ENCODE results near the gene NEDD9.

NEDD9 gene

GRCh38 chr6:11214901-11215300 is 17.6 kb downstream of the NEDD9 start:
- no peak for TF ChIP-seq MAX (IDR thresholded peaks at IDR 0.05)
- no peak for TF ChIP-seq FOXM1 (IDR thresholded peaks at IDR 0.05; ENCODE audit: borderline replicate concordance, low read depth)
- no peak for TF ChIP-seq TEAD4 (IDR thresholded peaks at IDR 0.05)
- TF ChIP-seq RAD21 (IDR thresholded peaks at IDR 0.05; ENCODE audit: low read depth) = no peak
- TF ChIP-seq USF1 (IDR thresholded peaks at IDR 0.05) = no peak
- no peak for TF ChIP-seq NFIC (IDR thresholded peaks at IDR 0.05)
- no peak for TF ChIP-seq EGR1 (IDR thresholded peaks at IDR 0.05)
- TF ChIP-seq TAF1 (IDR thresholded peaks at IDR 0.05; ENCODE audit: low read depth) = no peak
- TF ChIP-seq CREB1 (IDR thresholded peaks at IDR 0.05; ENCODE audit: low read depth) = no peak
- no peak for TF ChIP-seq ZBTB7A (IDR thresholded peaks at IDR 0.05; ENCODE audit: low read depth)
- TF ChIP-seq EP300 (IDR thresholded peaks at IDR 0.05; ENCODE audit: borderline replicate concordance) = no peak

GRCh38 chr6:11214084-11214833 is 18.2 kb downstream of the NEDD9 start:
- TF ChIP-seq EP300 (IDR thresholded peaks at IDR 0.05; ENCODE audit: borderline replicate concordance) (no peak), TEAD4 (IDR thresholded peaks at IDR 0.05) (no peak), REST (IDR thresholded peaks at IDR 0.05; ENCODE audit: low read depth) (no peak), YY1 (IDR thresholded peaks at IDR 0.05; ENCODE audit: low read depth) (no peak), NFIC (IDR thresholded peaks at IDR 0.05) (no peak), ZBTB7A (IDR thresholded peaks at IDR 0.05; ENCODE audit: low read depth) (no peak), USF1 (IDR thresholded peaks at IDR 0.05) (no peak), TCF12 (IDR thresholded peaks at IDR 0.05; ENCODE audit: low read depth) (no peak), FOXM1 (IDR thresholded peaks at IDR 0.05; ENCODE audit: borderline replicate concordance, low read depth) (no peak), RAD21 (IDR thresholded peaks at IDR 0.05; ENCODE audit: low read depth) (no peak), MAX (IDR thresholded peaks at IDR 0.05) (no peak), EGR1 (IDR thresholded peaks at IDR 0.05) (no peak), CEBPB (IDR thresholded peaks at IDR 0.05) (no peak), TAF1 (IDR thresholded peaks at IDR 0.05; ENCODE audit: low read depth) (no peak), CREB1 (IDR thresholded peaks at IDR 0.05; ENCODE audit: low read depth) (no peak)

GRCh38 chr6:11213422-11214021 is 18.9 kb downstream of the NEDD9 start:
- TF ChIP-seq MAX (IDR thresholded peaks at IDR 0.05) (no peak), EP300 (IDR thresholded peaks at IDR 0.05; ENCODE audit: borderline replicate concordance) (no peak), TCF12 (IDR thresholded peaks at IDR 0.05; ENCODE audit: low read depth) (no peak), YY1 (IDR thresholded peaks at IDR 0.05; ENCODE audit: low read depth) (no peak), TAF1 (IDR thresholded peaks at IDR 0.05; ENCODE audit: low read depth) (no peak), TEAD4 (IDR thresholded peaks at IDR 0.05) (no peak), EGR1 (IDR thresholded peaks at IDR 0.05) (no peak), CREB1 (IDR thresholded peaks at IDR 0.05; ENCODE audit: low read depth) (no peak), FOXM1 (IDR thresholded peaks at IDR 0.05; ENCODE audit: borderline replicate concordance, low read depth) (no peak), RAD21 (IDR thresholded peaks at IDR 0.05; ENCODE audit: low read depth) (no peak), REST (IDR thresholded peaks at IDR 0.05; ENCODE audit: low read depth) (no peak), USF1 (IDR thresholded peaks at IDR 0.05) (no peak), NFIC (IDR thresholded peaks at IDR 0.05) (no peak), CEBPB (IDR thresholded peaks at IDR 0.05) (no peak), ZBTB7A (IDR thresholded peaks at IDR 0.05; ENCODE audit: low read depth) (no peak)

GRCh38 chr6:11212664-11213063 is 19.8 kb downstream of the NEDD9 start:
- TF ChIP-seq ZBTB7A (IDR thresholded peaks at IDR 0.05; ENCODE audit: low read depth) (no peak), CREB1 (IDR thresholded peaks at IDR 0.05; ENCODE audit: low read depth) (no peak), YY1 (IDR thresholded peaks at IDR 0.05; ENCODE audit: low read depth) (no peak), TAF1 (IDR thresholded peaks at IDR 0.05; ENCODE audit: low read depth) (no peak), TCF12 (IDR thresholded peaks at IDR 0.05; ENCODE audit: low read depth) (no peak), USF1 (IDR thresholded peaks at IDR 0.05) (no peak), MAX (IDR thresholded peaks at IDR 0.05) (no peak), FOXM1 (IDR thresholded peaks at IDR 0.05; ENCODE audit: borderline replicate concordance, low read depth) (no peak), CEBPB (IDR thresholded peaks at IDR 0.05) (no peak), RAD21 (IDR thresholded peaks at IDR 0.05; ENCODE audit: low read depth) (no peak), REST (IDR thresholded peaks at IDR 0.05; ENCODE audit: low read depth) (no peak), EGR1 (IDR thresholded peaks at IDR 0.05) (no peak), TEAD4 (IDR thresholded peaks at IDR 0.05) (no peak), NFIC (IDR thresholded peaks at IDR 0.05) (no peak), EP300 (IDR thresholded peaks at IDR 0.05; ENCODE audit: borderline replicate concordance) (no peak)

All from Ishikawa (cell line).